Thyroid gland (tissue), 4 donors: ENCODE data around the gene SPA17.

ENCODE experiments used
- CTCF ChIP-seq, 6 experiments: fragments of 200-600 bp in 3 of 6; fragments of 450-650 bp in 3 of 6; sonication (generic) in 3 of 6; IDR thresholded peaks; one replicate each; pipeline ENCODE4 v1.5.1; 2016 to 2019; ENCODE audit warnings: antibody characterized with exemption in 6 of 6, mild to moderate bottlenecking in 2 of 6, inconsistent platforms in 1 of 6, moderate library complexity in 1 of 6
- POLR2A ChIP-seq, 2 donors: fragments of 450-650 bp; IDR thresholded peaks; one replicate each; pipeline ENCODE4 v1.6.1; 2017; ENCODE audit warnings: antibody characterized with exemption in 2 of 2, mild to moderate bottlenecking in 2 of 2, moderate library complexity in 1 of 2

- TF ChIP-seq CTCF (IDR thresholded peaks at IDR 0.05) (no peak), POLR2A (IDR thresholded peaks at IDR 0.05) (no peak)
Measured at GRCh38 chr11:124737638-124738305, 64.1 kb downstream of the SPA17 start.
